ENCODE data around the gene RBM26.

GRCh38 chr13:79417741-79418140, 11.7 kb upstream of the RBM26 start:
- TF ChIP-seq CTCF (IDR thresholded peaks at IDR 0.05), result no peak
- TF ChIP-seq POLR2AphosphoS5 (IDR thresholded peaks at IDR 0.05), result no peak

Measured in prostate gland (tissue), 2 donors.